Esophagus muscularis mucosa (tissue), 4 donors: Measurements from ENCODE around the gene GTF2F2.

Experiments used
- CTCF ChIP-seq, 3 experiments: fragments of 200-600 bp in 2 of 3; fragments of 450-650 bp in 1 of 3; sonication (generic) in 2 of 3; IDR thresholded peaks; one replicate each; pipeline ENCODE4 v1.5.1; 2017 to 2019; ENCODE audit warnings: antibody characterized with exemption in 3 of 3, mild to moderate bottlenecking in 2 of 3, moderate library complexity in 1 of 3
- EP300 ChIP-seq: sonication (generic); formaldehyde crosslinking; IDR thresholded peaks from one replicate; pipeline ENCODE4 v1.6.1; 2017; ENCODE audit warnings: antibody characterized with exemption
- POLR2A ChIP-seq: fragments of 450-650 bp; IDR thresholded peaks from one replicate; pipeline ENCODE4 v1.6.1; 2017; ENCODE audit warnings: antibody characterized with exemption, moderate library complexity, mild to moderate bottlenecking, low read depth

GRCh38 chr13:45228002-45228401 is 107.7 kb downstream of the GTF2F2 start:
- TF ChIP-seq CTCF (IDR thresholded peaks at IDR 0.05) = no peak
- no peak for TF ChIP-seq EP300
- no peak for TF ChIP-seq POLR2A
